Measurements from ENCODE around the gene RAI1.
"Not testable (repeated sequence)": the region's sequence is repeated elsewhere in the genome, so short reads cannot be mapped to it uniquely, and the experiment has no call there.

The RAI1 gene

DNA sequence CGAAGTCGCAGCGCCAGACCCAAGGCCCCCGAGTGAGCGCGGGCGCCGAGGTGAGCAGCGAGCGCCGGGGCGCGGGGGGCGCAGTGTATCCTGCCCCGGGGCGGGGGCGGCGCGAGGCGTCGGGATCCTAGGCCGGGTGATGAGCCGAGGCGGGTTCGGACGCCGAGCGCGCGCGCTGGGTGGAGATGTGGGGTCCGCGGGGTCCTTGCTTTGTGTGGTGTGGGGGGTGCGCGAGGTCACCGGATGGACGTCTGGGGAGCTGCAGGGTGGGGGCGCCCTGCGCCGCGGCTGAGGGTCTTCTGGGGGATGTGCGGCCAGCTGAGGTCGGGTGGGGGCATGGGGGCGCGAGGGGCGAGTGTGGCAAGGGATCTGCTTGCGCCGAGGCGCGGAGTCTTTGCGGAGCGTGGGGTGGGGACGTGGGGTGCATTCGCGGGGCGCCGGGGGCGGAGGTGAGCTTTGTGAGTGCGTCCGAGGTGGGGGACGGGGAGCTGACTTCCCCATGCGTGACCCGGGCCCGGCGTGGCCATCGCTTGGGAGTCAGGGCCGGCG lies 560 bp downstream of the RAI1 start:
- no peak for DNase-seq

DNA sequence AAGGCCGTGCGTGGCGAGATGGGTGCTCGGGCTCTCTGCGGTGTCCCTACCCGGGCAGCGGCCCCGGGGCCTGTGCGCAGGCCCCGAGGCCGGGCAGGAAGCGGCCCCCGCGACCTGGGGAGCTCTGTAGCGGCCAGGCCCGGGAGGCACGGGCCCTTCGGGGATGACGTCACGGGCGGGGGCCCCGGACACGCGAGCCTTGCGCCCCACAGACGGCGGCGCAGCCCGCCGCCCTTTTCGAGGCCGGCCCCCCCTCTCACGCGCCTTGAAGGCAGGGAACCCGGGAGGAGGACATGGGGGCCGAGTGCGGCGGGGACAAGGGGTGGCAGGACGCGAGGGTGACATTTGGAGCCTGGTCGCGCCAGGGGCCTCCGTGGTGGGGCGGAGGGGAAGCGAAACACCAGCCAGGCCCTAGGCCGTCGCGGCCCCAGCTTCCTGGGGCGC lies 1.1 kb downstream of the RAI1 start:
- DNase-seq, result no peak

DNA sequence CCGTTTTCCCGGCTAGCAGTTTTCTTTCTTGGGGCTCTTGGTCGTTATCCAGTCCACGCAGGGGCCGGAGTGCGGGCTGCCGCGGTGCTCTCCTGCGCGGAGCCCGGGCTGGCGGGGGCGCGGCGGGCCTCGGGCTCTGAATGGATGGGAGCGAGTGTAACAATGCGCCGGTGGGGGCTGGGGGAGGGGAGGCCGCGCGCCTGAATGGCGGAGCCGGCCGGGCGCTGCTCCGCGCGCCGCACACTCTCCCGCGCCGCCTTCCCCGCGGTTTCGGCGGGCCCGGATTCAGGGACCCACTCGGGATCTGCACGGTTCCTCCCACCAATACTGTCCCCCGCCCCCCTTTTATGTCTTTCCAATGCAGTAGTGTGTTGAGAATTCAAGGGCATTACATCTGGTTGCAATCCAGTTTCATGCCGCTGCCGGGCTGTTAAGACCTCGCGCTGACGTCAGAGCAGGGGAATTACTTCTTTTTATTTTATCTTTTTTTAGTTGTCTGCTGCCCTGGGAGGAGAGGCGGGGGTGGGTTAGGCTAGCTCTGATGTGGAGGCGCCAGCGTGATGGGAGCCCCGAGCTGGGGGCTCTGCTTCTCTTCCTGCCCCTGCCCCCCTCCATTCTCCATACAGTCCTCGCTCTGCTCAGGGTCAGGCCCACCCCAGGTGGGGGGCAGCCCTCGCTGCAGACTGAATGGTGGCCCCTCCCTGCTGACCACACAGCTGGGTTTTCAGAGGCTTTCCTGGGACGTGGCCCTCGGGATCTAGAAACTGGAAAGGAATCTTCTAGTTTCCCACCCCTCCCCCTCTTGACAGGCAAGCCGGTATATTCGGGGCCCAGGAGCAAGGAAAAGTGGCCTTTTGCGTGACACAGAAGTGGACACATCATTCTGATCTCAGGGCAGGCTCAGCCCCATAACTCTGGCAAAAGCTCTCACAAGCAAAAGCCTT lies 1.8 kb downstream of the RAI1 start:
- DNase-seq, result no peak

DNA sequence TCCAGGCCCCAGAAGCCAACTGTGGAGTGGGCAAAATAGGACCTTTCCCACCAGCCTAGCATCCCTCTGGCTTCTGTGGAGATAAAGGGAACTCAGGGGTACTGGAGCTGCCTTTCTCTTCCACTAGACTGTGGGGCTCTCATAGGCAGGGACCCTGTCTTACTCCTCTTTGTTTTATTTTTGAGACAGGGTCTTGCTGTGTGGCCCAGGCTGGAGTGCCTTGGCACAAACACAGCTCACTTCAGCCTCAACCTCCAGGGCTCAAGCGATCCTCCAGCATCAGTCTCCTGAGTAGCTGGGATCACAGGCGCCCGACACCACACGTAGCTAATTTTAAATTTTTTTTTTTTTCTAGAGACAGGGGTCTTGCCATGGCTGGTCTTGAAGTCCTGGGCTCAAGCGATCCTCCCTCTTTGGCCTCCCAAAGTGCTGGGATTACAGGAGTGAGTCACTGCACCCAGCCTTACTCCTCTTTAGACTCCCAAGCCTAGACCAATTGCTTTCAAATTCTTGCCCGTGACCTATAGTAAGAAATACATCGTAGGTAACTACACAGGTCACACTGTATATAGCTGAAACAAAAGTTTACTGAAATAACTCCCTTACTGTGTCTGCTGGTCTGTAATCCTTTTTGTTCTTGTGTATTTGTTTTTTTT lies 2.6 kb downstream of the RAI1 start:
- no peak for DNase-seq

DNA sequence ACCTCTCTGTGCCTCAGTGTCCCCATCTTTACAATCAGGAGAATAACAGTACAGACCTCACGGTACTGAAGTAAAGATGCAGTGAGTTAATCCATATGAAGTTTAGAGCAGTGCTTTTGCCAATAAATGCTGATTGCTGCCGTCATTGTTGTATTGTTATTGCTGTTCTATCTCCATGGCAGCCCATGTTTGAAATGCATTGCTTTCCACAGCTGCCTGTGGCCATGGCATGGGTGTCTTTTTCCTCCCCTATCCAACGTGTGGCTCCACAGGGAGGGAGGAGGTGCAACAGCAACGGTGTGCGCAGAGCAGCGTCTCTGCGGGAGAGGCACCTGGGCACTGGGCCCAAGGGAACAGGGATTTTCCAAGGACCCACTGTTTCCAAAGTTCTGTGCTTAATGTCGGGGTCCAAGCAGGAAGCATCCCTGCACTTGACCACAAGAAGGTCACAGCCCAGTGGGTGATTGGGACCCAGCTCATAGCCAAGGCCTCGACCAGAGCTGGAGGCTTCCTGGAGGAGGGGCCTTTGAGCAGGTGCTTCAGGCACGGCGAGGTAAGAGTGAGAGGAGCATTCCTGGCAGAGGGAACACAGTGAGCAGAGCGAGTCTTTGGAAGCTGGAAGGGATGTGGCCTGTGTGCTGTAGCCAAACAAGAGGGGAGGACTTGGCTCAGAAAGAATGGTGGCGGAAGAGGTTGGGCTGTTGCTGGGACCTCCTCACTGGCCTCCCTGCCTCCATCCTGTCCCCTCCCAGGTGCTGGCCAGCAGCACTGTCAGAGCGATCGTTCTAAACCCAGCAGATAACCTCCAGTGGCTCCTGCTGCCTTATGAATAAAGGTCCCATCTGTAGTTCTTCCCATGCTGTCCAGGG lies 3.9 kb downstream of the RAI1 start:
- no peak for DNase-seq

DNA sequence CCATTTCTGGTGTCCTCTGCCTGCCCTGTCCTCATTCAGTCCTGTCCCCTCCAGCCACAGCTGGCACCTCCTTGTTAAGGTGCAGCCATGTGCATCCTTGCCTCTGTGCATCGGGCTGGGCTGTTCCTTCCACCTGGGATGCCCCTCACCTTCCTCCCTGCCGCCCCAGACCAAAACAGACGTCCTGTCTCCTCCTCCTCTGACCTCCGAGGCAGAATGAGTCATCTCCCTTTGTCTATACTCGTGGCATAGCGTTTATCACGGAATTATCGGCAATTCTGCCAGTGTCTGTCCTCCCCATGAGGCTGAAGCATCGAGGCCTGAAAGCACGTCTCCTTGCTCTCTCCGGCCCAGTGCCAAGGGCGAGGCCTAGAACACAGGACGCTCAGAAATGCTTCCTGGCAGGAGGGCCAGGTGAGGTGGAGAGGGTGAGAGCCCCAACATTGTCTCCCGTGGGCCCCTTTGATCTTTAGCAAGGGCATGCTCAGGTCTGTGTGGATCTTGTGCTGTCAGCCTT lies 4.6 kb downstream of the RAI1 start:
- DNase-seq, result no peak

DNA sequence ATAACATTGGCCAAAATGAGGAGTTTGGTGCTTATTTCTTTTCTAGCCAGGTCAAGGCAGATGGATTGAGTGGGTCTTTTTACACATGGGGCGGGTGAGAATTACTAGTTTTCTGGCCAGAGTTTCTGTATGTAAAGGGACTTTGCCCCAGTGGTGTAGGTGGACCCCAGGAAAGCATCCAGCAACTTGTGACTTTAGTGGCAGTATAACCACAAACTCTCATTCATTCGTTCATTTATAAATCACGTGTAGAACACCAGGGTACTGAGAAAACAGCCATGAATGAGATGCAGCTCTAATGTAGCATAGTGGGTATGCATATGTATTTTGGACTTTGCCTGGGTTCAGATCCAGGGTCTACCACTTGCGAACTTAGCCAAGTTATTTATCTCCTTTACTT lies 8.1 kb downstream of the RAI1 start:
- no peak for DNase-seq

DNA sequence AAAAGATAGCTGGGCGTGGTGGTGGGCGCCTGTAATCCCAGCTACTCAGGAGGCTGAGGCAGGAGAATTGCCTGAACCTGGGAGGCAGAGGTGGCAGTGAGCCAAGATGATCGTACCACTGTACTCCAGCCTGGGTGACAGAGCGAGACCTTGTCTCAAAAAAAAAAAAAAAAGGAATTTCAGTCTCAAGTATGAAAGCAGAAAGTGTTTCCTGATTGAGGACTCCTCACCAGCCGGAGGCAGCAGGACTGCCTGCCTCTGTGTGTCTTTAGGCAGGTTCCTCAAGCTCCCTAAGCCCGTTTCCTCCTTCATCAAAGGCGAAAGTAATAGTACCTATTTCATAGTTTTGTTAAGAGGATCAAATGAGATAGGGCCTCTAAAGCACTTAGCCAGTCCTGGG lies 9.0 kb downstream of the RAI1 start:
- DNase-seq, result not testable (repeated sequence)

DNA sequence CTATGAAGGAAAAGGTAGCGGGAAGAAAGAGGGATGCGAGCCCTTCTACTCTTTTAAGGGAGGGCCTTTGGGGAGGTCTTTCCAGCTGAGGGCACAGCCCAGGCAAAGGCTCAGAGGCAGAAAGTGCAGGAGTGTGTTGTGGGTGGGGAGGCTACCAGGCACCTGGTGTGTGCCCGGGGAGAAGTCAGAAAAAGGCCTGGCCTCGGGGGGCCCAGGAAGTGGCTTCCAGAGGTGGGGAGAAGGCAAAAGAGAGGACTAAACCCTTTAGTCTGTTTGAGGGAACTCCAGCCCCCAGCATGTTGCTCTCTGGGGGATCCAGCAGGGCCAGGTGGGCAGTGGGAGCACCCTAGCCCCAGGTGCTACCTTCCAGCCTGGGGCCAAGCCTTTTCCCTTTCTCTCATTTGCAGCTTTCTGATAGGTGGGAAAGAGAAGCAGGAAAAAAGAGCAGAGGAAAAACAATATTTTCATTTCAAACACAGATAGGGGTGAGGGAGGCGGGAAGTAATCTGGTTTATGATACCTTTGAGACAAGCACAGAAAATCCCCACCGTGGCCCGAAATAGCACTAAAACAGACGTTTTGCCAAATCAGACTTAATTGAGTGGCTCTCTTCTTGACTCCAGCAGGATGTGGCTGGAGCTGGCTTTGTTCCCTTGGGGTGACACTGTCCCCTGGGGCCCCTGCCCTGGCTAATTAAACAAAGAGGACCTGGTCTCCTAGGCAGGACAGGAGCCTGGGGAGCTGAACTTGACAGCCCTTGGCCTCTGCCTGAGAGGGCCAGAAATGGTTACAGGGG lies 10.4 kb downstream of the RAI1 start:
- no peak for DNase-seq

DNA sequence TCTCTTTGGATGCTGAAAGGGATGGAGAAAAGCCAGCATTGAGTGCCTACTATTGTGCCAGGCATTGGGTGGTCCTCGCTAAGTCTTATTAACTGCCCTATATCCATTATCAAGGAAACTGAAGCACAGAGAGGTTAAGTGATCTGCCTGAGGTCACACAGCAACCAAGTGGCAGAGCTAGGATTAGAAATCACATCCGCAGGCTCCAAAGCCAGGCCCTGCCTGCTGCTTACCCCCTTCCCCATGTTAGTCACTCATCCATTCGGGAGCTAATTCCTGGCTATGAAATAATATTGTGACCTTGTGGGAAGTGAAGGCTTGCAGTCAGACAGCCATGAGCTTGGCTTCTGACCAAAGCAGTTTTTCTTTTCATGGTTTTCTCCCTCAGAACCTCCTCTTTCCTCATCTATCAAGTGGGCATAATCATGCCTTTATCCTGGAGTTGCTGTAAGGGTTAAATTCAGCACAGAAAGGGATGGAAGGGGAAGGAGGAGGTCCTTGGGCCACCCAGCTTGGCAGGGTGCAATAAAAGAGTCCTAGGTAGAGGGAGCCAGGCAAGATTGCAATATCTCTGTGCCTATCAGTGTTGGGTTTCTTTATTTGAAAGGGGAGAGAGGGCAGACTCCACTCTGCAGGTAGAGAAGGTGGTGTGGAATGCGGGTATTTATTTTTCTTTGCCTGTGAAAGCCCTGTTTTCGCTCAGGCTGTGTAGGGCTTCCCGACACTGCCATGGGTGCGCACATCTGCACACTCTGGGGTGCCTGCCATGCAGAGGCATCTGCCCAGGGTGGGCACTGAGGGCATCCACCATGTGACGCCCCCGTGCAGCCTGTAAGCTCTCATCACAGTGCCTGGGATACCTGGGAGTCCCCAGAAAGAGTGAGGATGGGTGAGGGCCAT lies 11.3 kb downstream of the RAI1 start:
- DNase-seq, result no peak

DNA sequence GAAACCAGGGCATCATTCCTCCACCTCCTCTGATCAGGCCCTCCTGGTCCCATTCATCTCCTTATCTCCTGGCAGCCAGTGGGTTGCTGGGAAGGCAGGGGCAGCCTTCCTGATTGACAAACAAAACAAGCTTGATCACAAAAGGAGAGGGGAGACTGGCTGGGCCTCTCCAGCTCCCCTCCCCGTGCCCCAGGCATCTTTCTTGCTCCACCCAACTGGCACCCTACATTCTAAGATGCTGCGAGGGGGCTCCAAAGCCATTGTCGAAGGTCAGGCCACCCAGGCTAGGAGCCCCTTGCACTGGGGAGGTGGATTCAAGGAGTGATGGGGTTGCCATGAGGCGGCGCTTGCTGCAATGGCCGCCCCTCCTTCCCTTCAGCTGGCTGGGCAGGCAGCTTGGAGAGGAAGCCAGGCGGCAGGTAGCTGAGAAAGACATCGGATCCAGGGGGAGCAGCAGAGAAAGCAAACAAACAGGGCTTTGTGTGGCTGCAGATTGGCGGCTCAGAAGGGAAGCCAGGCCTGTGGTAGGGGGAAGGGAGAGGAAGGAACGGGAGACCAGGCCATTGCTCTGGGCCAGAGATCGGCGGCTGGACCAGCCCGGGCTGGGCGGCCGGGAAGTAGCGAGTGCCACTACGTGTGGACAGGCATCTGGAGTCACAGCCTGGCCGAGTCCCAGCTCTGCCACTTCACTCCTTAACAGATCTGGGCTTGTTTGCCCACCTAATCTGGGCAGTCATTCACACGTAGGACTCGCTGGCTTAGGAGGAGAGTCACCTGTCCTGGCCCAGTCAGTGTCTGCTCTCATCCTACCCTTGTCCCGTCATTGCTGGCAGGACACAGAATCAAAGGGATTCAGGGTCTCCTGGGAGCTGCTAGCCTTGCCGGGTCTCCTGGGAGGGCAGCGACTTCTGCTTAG lies 12.3 kb downstream of the RAI1 start:
- no peak for DNase-seq

DNA sequence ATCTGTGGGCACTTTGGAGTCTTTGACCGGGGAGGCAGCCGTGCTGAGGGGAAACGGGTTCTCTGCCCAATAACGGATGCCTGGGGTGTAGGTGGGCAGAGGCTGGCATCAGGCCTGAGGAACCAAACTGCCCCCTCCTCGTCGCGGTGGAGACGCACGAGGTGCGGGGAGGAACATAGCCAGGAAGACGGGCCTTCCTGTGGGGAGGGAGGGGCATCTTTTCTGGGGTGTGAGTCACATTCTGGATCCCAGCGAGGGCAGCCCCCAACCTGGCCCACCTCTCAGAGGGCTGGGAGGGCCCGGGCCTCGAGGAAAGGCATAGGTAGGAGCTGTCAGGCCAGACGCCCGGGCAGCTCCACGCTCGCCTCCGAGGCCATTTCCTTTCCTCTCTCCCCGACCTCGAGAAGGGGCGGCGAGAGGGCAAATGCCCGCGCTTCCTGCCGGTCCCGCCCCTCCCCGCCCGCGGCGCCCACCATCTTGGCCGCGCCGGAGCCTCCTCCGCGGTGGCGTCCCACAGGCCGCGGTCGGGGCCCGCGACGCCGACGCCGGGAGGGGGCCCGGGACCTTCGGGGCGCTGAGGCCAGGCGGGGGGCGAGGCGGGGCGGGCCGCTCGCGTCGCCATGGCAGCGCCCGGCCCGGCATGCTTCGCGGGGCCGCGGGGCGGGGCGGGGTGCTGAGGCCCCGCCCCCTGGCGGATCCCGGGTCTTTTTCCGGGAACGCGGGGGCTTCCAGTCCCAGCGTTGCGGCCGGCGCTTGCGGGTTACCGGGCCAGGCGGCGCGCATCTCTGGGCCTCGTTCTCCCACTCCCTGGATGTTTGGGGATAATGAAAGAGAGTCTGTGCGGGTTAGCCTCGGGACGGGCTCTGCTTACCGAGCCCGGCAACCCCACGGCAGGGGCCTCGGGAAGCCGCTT lies 13.2 kb downstream of the RAI1 start:
- peak; percentile 27 for DNase-seq

DNA sequence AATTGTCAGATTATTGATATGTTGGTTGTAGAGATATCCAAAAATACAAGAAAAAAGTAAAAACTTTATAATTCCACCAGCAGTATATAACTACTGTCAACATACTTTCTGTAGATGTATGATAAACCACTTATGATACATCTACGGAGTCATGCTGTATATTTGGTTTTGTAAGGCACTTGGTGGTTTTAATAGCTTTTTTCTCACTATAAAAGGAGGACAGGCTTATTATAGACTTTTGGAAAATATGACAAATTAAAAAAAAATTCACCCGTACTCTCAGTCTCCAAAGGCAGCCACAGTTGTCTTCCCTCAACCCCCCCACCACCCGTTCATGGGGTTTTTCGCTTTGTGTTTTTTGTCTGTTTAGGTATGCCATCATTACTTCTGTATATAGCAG lies 14.8 kb downstream of the RAI1 start:
- no peak for DNase-seq

DNA sequence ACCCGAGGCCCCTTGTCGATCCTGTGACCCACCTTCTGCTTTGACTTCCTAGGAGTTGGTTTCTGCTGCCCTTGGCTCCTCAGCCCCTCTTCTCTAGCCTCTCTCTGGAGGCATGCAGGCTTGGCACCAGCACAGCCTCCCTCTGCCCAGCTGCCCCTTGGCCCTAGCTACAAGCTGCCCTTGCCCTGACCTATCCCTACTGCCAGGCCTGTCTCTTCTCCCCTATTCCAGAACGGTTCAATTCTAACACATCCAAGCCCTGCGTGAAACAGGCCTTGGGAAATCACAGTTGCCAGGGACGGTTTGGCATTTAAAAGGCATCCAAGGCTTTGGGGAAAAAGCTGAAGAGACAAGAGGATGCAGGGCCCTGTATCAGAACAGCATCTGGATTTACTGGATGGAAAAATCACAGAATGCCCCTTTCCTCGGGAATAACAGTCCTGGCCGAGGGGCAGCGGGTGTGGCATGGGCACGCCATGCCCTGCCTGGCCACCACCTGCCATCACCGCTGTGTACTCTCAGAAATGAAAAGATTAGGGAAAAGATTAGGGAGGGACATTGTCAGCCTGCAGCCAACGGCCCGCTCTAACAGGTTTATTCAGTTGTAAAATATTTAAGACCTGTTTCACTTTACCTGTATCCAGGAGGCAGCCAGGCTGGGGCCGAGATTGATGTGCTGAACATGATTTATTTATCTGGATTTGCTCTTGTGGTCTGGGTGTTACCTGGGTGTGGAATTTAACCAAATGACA lies 15.8 kb downstream of the RAI1 start:
- no peak for DNase-seq

DNA sequence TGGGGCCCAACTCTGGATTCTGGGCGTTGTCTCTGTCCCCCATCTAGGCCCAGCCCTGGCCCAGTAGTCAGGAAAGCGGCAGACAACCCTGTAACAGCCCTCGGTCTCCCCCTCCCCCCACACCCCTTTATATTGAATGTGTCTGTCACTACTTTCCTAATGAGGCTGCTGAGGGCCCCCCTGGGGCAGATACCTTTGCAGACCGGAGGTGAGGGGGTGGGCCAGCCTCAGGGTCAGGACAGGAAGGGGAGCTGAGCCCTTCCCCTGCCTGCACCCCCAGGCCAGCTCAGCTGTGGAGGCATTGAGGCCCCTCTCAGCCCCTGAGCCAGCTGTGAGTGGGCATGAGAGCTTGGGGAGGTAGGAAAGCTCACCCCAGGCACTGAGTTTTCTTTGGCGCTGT lies 17.1 kb downstream of the RAI1 start:
- no peak for DNase-seq

DNA sequence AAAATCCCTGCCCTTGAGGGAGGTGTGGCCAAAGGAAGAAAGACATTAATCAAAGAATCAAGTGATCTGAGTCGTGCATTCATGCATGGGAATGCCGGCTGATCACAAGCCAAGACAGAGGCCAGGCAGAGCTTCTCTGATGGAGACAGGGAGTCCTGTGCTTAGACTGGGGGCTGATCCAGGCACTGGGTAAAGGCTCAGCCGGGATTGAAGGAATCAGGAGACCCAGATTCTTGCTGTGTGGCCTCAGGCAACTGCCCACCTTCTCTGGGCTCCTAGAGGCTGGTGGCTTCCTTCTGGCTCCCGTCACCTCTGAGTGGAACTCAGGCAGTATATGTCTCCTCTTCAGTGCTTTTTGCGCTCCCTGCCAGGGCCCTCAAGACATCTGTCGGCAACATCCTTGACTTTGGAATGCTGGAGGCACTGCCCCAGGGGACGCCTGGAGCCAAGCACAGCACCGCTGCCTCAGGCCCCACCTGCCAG lies 17.7 kb downstream of the RAI1 start:
- no peak for DNase-seq

DNA sequence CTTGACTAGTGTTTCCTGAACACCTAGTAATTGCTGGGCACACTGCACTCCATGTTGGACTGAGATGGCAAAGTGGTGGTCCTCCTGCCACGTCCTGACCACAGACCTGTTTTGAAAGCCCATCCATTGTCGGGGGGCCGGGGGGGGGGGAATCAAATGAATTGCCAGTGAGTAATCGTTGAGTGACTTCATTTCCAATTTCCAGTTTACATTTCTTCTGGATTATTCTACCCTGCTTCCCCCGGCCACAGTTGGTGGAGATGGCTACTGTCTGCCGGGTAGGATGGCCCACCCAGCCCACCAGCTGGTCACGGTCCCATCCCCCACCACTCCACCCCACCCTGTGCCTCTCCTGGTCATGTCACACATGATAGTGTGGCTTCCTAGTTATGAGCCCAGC lies 18.2 kb downstream of the RAI1 start:
- DNase-seq, result no peak

All from NCI-H446 treated with DMSO at 0.1 percent for 48 hours (cell line).